ENCODE measurements around the gene DEDD2. TPM values are rescaled to one million over a fixed set of nuclear protein-coding genes. Genes with fewer than 3 reads are reported as not detected.

The DEDD2 gene
- total RNA-seq, 1 experiment from 2014 or later = 32.7 TPM

DNA sequence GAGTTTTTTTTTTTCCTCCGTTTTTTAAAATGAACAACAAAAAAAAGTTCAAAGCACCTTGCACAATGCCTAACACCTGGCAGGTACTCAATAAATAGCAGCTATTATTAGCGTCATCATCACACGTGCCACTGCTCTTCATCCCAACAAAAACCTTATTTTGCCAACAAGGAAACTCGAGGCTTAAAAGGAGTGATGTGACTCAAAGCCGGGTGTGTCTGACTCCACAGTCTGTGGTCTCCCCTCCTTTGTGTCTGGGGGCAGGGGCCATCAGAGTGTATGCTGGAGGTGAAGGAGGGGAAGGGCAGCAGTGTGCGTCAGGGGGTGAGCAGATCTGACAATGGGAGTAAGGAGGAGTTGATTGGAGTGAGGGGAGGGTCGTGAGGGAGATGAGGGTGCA is 51.2 kb downstream of the DEDD2 start:
- Histone ChIP-seq H3K4me2 (ENCODE audit: low read length) (no peak overlapping the region), H3K9me3 (ENCODE audit: control insufficient read depth in 1 of 2, insufficient read depth in 1 of 2, low read depth in 1 of 2, low read length in 2 of 2) (no peaks in the 10 kb centered on the region), H3K79me2 (ENCODE audit: insufficient read depth, low read length) (no peaks in the 10 kb centered on the region), H2AFZ (ENCODE audit: low read depth, low read length, poor library complexity, severe bottlenecking) (no peak overlapping the region), H3K9me2 (ENCODE audit: insufficient read depth) (no peaks in the 10 kb centered on the region), H3K4me1 (ENCODE audit: control insufficient read depth in 1 of 2, insufficient read depth in 2 of 2, low read length in 2 of 2) (0 out of 4 replicates have a peak, but pooled peaks cover 0 to 3% of the 10 kb centered on the region in 2 experiments), H4K20me1 (ENCODE audit: insufficient read depth) (no peaks in the 10 kb centered on the region), H3K9ac (ENCODE audit: low read length) (no peak overlapping the region), H3K4me3 (replicated peaks in 1 of 2; ENCODE audit: low read depth in 1 of 2, low read length in 2 of 2) (no peak overlapping the region), H3K36me3 (ENCODE audit: control insufficient read depth in 1 of 2, insufficient read depth in 2 of 2, low read length in 2 of 2) (no peaks in the 10 kb centered on the region), H3K27ac (ENCODE audit: low read depth, low read length) (no peak overlapping the region), H3K27me3 (ENCODE audit: insufficient read depth, low read length) (peaks cover 12% of the 10 kb centered on the region; the same call in 1 of the 2 replicates)
- no TSS peak for BruUV-seq (replicated peaks)
- intact Hi-C loops (cut with micrococcal nuclease) = no loop called here
- TF ChIP-seq SP1 (IDR thresholded peaks at IDR 0.05; ENCODE audit: low read depth) (no peak), TCF7L2 (IDR thresholded peaks at IDR 0.05; ENCODE audit: borderline replicate concordance, extremely low read depth, insufficient read depth, insufficient read length) (no peak), ZFX (IDR thresholded peaks at IDR 0.05) (no peak), SRF (IDR thresholded peaks at IDR 0.05; ENCODE audit: low read depth) (no peak), EGR1 (IDR thresholded peaks at IDR 0.05; ENCODE audit: low read depth) (no peak), CEBPB (IDR thresholded peaks at IDR 0.05; ENCODE audit: low read depth) (no peak), YY1 (IDR thresholded peaks at IDR 0.05; ENCODE audit: extremely low read depth, insufficient replicate concordance, low read depth, low read length) (no peak), FOSL1 (IDR thresholded peaks at IDR 0.05; ENCODE audit: low read depth) (no peak), JUND (IDR thresholded peaks at IDR 0.05) (no peak), RAD21 (IDR thresholded peaks at IDR 0.05; ENCODE audit: low read depth) (no peak), ELF1 (IDR thresholded peaks at IDR 0.05; ENCODE audit: borderline replicate concordance, low read depth) (no peak), POLR2A (IDR thresholded peaks at IDR 0.05; ENCODE audit: borderline replicate concordance, extremely low read depth, insufficient read depth, insufficient read length) (no peak), EZH2 (IDR thresholded peaks at IDR 0.05) (no peak), ZNF274 (IDR thresholded peaks at IDR 0.05; ENCODE audit: low read depth, low read length) (no peak)
- TF ChIP-seq, protein P1, sequence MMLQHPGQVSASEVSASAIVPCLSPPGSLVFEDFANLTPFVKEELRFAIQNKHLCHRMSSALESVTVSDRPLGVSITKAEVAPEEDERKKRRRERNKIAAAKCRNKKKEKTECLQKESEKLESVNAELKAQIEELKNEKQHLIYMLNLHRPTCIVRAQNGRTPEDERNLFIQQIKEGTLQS (IDR thresholded peaks at IDR 0.05) = no peak
- TF ChIP-seq, protein P2, sequence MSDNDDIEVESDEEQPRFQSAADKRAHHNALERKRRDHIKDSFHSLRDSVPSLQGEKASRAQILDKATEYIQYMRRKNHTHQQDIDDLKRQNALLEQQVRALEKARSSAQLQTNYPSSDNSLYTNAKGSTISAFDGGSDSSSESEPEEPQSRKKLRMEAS (IDR thresholded peaks at IDR 0.05) = no peak
- TF ChIP-seq, protein P3, sequence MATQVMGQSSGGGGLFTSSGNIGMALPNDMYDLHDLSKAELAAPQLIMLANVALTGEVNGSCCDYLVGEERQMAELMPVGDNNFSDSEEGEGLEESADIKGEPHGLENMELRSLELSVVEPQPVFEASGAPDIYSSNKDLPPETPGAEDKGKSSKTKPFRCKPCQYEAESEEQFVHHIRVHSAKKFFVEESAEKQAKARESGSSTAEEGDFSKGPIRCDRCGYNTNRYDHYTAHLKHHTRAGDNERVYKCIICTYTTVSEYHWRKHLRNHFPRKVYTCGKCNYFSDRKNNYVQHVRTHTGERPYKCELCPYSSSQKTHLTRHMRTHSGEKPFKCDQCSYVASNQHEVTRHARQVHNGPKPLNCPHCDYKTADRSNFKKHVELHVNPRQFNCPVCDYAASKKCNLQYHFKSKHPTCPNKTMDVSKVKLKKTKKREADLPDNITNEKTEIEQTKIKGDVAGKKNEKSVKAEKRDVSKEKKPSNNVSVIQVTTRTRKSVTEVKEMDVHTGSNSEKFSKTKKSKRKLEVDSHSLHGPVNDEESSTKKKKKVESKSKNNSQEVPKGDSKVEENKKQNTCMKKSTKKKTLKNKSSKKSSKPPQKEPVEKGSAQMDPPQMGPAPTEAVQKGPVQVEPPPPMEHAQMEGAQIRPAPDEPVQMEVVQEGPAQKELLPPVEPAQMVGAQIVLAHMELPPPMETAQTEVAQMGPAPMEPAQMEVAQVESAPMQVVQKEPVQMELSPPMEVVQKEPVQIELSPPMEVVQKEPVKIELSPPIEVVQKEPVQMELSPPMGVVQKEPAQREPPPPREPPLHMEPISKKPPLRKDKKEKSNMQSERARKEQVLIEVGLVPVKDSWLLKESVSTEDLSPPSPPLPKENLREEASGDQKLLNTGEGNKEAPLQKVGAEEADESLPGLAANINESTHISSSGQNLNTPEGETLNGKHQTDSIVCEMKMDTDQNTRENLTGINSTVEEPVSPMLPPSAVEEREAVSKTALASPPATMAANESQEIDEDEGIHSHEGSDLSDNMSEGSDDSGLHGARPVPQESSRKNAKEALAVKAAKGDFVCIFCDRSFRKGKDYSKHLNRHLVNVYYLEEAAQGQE (IDR thresholded peaks at IDR 0.05; ENCODE audit: low read depth) = no peak
- TF ChIP-seq, protein P4, sequence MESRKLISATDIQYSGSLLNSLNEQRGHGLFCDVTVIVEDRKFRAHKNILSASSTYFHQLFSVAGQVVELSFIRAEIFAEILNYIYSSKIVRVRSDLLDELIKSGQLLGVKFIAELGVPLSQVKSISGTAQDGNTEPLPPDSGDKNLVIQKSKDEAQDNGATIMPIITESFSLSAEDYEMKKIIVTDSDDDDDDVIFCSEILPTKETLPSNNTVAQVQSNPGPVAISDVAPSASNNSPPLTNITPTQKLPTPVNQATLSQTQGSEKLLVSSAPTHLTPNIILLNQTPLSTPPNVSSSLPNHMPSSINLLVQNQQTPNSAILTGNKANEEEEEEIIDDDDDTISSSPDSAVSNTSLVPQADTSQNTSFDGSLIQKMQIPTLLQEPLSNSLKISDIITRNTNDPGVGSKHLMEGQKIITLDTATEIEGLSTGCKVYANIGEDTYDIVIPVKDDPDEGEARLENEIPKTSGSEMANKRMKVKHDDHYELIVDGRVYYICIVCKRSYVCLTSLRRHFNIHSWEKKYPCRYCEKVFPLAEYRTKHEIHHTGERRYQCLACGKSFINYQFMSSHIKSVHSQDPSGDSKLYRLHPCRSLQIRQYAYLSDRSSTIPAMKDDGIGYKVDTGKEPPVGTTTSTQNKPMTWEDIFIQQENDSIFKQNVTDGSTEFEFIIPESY (IDR thresholded peaks at IDR 0.05; ENCODE audit: extremely low read depth, insufficient replicate concordance, low read length) = no peak
- ChIA-PET RAD21 (ENCODE audit: low non-redundant PET in 1 of 2, low total read pairs in 2 of 2, uncharacterized antibody in 2 of 2, unreplicated experiment in 2 of 2) (no interaction called here), POLR2A (no interaction called here), CTCF (no interaction called here)
- DNase-seq (ENCODE audit: low read depth, low spot score) (no peak), ATAC-seq (no peak)
